Adrenal gland (tissue), 12 donors: ENCODE results near the gene VSTM2B. TPM values are rescaled to one million over a fixed set of nuclear protein-coding genes. Genes with fewer than 3 reads are reported as not detected.

Source experiments
- DNase-seq, 7 donors: peaks; one replicate each; pipeline ENCODE4 v3.0.0-alpha.2; 2019 to 2020
- H3K27ac ChIP-seq, 5 donors: fragments of 200-600 bp; sonication (generic) in 4 of 5; 1 replicate in 3 of 5; 2 replicates in 2 of 5; pipeline versions ENCODE4 v1.5.1 to v1.8.0; 2016 to 2020; ENCODE audit warnings: mild to moderate bottlenecking in 1 of 5
- H3K27me3 ChIP-seq: fragments of 200-600 bp; 2 replicates; pipeline ENCODE4 v1.8.0; 2021
- H3K36me3 ChIP-seq, 2 donors: fragments of 200-600 bp; replicated peaks in 1 of 2; 1 replicate in 1 of 2; 2 replicates in 1 of 2; pipeline versions ENCODE4 v1.5.1 to v1.8.0; 2018 to 2022
- H3K4me1 ChIP-seq, 2 donors: fragments of 200-600 bp; replicated peaks in 1 of 2; 1 replicate in 1 of 2; 2 replicates in 1 of 2; pipeline versions ENCODE4 v1.5.1 to v1.8.0; 2018 to 2021
- H3K4me3 ChIP-seq, 4 donors: fragments of 200-600 bp; sonication (generic) in 3 of 4; one replicate each; pipeline ENCODE4 v1.5.1; 2016 to 2018
- H3K9me3 ChIP-seq, 3 donors: fragments of 200-600 bp; sonication (generic) in 1 of 3; replicated peaks in 1 of 3; 1 replicate in 2 of 3; 2 replicates in 1 of 3; pipeline versions ENCODE4 v1.5.1 to v1.8.0; 2016 to 2021
- CTCF ChIP-seq, 6 experiments: fragments of 450-650 bp in 4 of 6; fragments of 200-600 bp in 2 of 6; sonication (generic) in 1 of 6; IDR thresholded peaks; 1 replicate in 5 of 6; 2 replicates in 1 of 6; pipeline versions ENCODE4 v1.5.1 to v1.8.0; 2016 to 2021; ENCODE audit warnings: antibody characterized with exemption in 6 of 6, mild to moderate bottlenecking in 2 of 6, moderate library complexity in 1 of 6
- POLR2A ChIP-seq, 2 donors: fragments of 450-650 bp; IDR thresholded peaks; one replicate each; pipeline ENCODE4 v1.6.1; 2017; ENCODE audit warnings: antibody characterized with exemption in 2 of 2, mild to moderate bottlenecking in 2 of 2, moderate library complexity in 1 of 2
- WGBS, 4 donors: extraction: QIAGEN DNeasy Blood & Tissue Kit in 2 of 4; methylation state at CpG; one replicate each; pipeline versions ENCODE4 v1.1.5 to v1.1.7; 2013 to 2017; 5-methylcytosine and 5-hydroxymethylcytosine counted together
- intact Hi-C, 2 donors: fragments of 100-400 bp; cut with DNase I; formaldehyde crosslinking; loops; one replicate each; pipeline versions ENCODE4 v1.14.1 to v1.15.0; 2022 to 2023
- polyA plus RNA-seq, 3 donors: library from polyadenylated mRNA; stranded (reverse); fragments of 200-250 nt in 2 of 3; fragments of 350-450 nt in 1 of 3; fragmentation: Illumina TruSeq in 1 of 3; extraction: RNeasy Lipid Tissue Mini Kit (QIAGEN cat#74804) in 1 of 3; gene quantifications; one replicate each; pipeline ENCODE4 v1.2.3, GENCODE V29; 2013 to 2014
- total RNA-seq, 9 donors: library from RNA; depleted of rRNA in 4 of 9; stranded (reverse); fragments of >200 nt in 4 of 9; fragments of 120-200 nt in 1 of 9; fragmentation: NEBNext Ultra II Directional in 1 of 9; extraction: Animal tissue kit (Norgen Biotek cat#: 25700) in 1 of 9; gene quantifications; one replicate each; pipeline versions ENCODE4 v1.1.0 to v1.2.4, GENCODE V29; 2013 to 2023
- donor health status: healthy with polysubstance abuse.
- donor health status: Bipolar disorder and iron deficiency.
- donor health status: DM: yes; HTN: yes; CAD: no.
- donor health status: DM: no; HTN: no; CAD: no.
- donor health status: DM: no; HTN: no; CAD: no.
- donor health status: DM: yes; HTN: yes; CAD: no.

The VSTM2B gene
- total and polyA plus RNA-seq, 12 donors, result 0.09 to 1.3 (median 0.64) TPM; not detected in 8

DNA sequence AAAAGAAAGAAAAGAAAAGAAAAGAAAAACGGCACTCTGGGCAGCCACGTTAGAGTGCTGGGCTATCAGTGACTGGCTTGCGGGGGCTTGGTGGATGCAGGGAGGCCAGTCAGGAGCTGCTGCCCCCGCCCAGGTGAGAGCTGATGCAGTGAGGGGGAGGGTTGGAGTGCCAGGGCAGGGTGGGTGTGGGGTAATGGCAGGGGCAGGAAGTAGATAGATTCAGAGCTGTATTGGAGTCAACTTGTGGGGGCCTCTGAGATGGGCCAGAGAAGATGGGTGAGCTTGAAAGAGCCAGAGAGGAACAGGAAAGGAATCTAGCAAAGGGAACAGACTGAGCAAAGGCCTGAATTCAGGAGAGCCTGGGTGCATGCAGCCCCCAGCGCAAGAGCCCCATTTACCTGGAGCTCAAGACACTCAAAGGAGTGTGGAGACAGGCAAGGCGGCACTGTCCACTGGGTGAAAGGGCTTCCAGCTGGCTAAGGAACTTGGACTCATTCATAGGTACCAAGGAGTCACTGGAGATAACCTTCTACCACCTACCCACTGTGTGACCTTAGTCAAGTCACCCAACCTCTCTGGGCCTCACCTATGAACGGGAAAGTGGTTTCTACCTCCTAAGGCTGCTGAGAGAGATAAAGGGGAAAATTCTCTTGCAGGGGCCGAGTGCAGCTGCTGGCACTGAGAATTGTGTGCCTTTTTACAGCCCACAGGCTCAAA, 20.2 kb downstream of the VSTM2B start:
- TF ChIP-seq POLR2A (IDR thresholded peaks at IDR 0.05), result no peak
- no peak for TF ChIP-seq CTCF (IDR thresholded peaks at IDR 0.05)
- no peaks in the 10 kb centered on the region for H3K9me3 ChIP-seq
- no peaks in the 10 kb centered on the region for H3K4me1 ChIP-seq
- intact Hi-C loops, result no loop called here
- H3K27ac ChIP-seq, result no peak overlapping the region
- no peaks in the 10 kb centered on the region for H3K27me3 ChIP-seq
- WGBS, 4 donors, result 66 to 83% (median 76%) methylated on average over 7 to 8 of the region's 8 CpGs
- DNase-seq, result no peak
- no peaks in the 10 kb centered on the region for H3K36me3 ChIP-seq
- H3K4me3 ChIP-seq, result no peak overlapping the region

DNA sequence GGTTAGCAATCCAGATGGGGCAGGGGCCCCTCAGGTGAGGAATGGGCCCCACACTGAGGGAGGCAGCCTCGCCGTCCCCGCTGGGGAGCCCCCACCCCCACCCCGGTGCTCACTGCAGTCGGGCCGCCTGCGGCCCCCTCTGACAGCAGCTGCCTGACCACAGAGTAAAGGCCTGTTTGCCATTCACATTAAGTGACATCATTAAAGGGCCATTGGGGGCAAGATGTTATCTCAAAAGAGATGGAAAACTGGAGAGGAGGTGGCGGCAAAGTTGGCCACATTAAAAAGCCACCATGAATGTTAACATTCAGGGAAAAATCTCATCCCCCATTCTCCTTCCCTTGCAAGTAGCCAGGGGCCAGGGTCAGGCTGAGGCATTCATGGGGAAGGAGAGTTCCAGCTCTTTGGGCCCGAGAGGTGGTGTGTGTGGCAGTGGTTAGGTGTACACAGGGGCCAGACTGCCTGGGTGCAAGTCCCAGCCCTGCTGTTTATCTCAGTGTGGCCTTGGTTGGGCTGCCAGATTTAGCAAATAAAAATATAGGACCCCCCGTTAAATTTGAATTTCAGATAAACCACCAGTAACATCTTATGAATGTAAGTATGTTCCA, 20.9 kb downstream of the VSTM2B start:
- no peaks in the 10 kb centered on the region for H3K27me3 ChIP-seq
- H3K4me1 ChIP-seq, result no peaks in the 10 kb centered on the region
- intact Hi-C loops, result no loop called here
- H3K36me3 ChIP-seq, result no peaks in the 10 kb centered on the region
- 33 to 66% (median 50%) methylated on average over 3 to 10 of the region's 10 CpGs for WGBS, 4 donors
- H3K27ac ChIP-seq, result no peak overlapping the region
- H3K4me3 ChIP-seq, result no peak overlapping the region
- no peak for DNase-seq
- no peaks in the 10 kb centered on the region for H3K9me3 ChIP-seq
- no peak for TF ChIP-seq POLR2A (IDR thresholded peaks at IDR 0.05)
- TF ChIP-seq CTCF (IDR thresholded peaks at IDR 0.05), result no peak

- TF ChIP-seq POLR2A (IDR thresholded peaks at IDR 0.05), result no peak
- no peak for TF ChIP-seq CTCF (IDR thresholded peaks at IDR 0.05)
- intact Hi-C loops, result no loop called here
- H3K36me3 ChIP-seq, result no peaks in the 10 kb centered on the region
- no peak overlapping the region for H3K27ac ChIP-seq
- no peak for DNase-seq
- no peaks in the 10 kb centered on the region for H3K9me3 ChIP-seq
- H3K27me3 ChIP-seq, result no peaks in the 10 kb centered on the region
- no peaks in the 10 kb centered on the region for H3K4me1 ChIP-seq
- 67 to 71% (median 69%) methylated on average over 7 of the region's 7 CpGs for WGBS, 4 donors
- H3K4me3 ChIP-seq, result no peak overlapping the region
Observed at GRCh38 chr19:29547361-29547960, 21.7 kb downstream of the VSTM2B start.

DNA sequence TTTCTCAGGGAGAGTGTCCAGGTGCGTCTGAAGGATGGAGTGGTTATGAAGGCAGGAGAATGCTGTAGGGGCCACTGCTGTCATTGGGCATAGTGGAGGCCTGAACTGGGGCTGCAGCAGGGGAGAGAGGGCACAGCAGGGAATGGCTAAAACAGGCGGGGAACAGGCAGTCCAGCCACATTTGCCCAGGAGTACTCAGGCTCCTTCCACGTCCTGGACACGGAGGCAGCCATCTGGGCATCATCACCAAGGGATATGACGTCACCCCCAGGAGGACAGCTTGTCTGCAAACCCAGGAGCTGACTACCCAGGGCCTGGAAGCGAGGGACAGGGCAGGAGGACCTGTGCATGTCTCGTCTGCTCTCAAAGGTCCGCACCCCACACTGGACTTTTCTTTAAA, 22.2 kb downstream of the VSTM2B start:
- Histone ChIP-seq H3K9me3 (no peaks in the 10 kb centered on the region), H3K4me3 (no peak overlapping the region), H3K4me1 (no peaks in the 10 kb centered on the region), H3K36me3 (no peaks in the 10 kb centered on the region), H3K27ac (no peak overlapping the region), H3K27me3 (no peaks in the 10 kb centered on the region)
- WGBS, 4 donors, result 64 to 70% (median 67%) methylated on average over 5 to 8 of the region's 8 CpGs
- TF ChIP-seq CTCF (IDR thresholded peaks at IDR 0.05), result no peak
- TF ChIP-seq POLR2A (IDR thresholded peaks at IDR 0.05), result no peak
- intact Hi-C loops, result no loop called here
- DNase-seq, result no peak
